GM19025 (cell line): ENCODE measurements around the gene DNAH17.

ENCODE experiments used
- ATAC-seq: cut with Tn5 transposase; IDR thresholded peaks from one replicate; pipeline ENCODE4 v1.9.1; 2021; ENCODE audit warnings: mild to moderate bottlenecking, low read depth, moderate library complexity; ENCODE audit not compliant: unreplicated experiment

Gene DNAH17

DNA sequence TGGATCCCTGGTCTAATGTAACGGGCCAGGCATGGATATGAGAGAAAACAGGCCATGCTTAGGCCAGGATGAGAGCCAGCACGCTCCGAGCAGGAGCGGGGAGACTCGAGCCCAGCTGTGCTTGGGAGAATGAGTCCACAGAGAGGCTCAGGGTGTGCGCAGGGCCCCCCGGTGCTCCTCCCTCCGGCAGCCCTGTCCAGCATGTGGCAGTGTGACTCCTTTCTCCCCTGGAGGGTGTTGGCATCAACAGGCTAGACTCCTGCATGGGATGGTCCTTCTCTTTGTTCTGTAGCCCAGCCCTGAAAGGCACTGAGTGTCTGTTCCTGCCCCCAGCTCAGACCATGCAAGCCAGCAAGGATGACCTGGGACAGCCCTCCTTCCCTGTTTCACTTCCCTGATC is 175.3 kb downstream of the DNAH17 start:
- ATAC-seq, result no peak

DNA sequence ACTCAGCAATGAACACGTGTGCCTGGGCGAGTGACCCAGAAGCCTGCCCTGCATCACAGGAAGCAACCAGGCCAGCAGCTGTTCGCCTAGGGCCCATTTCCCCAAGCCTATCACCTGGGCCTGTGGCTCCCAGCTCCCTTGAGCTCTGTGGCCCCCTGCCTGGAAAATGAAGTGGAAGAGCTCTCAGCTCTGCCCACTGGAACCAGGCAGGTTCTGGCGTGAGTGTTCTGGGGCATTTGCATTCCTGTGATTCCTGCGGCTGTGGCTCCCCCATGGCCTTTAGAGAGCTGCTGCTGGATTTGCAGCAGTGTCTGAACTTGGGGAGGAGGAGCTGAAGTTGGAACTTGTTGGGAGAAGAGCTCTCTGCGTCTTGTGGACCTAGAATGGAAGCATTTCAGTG is 175.9 kb downstream of the DNAH17 start:
- no peak for ATAC-seq

DNA sequence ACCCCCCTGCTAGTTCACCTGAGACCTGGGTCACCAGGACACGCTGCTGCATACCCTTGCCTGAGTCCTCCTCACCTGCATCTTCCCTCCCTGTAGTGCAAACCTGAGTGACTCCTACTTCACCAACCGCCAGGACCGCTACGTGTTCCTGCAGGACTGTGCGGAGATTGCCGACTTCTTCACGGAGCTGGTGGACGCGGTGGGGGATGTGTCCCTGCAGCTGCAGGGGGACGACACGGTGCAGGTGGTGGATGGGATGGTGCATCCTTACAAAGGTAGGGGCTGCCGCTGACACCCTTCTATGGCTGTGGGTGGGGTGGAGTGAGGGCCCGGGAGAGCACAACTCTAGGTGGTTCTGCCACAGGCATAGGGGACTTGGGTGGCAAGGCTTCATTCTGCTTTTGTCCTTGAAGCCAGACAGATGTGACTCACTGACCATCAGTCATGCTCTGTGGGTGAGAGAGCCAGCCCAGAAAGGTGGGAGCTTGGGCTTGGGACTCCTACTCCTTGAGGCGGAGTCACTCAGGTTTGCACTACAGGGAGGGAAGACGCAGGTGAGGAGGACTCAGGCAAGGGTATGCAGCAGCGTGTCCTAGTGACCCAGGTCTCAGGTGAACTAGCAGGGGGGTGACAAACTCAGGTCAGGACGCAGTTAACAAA is 176.5 kb downstream of the DNAH17 start:
- no peak for ATAC-seq

DNA sequence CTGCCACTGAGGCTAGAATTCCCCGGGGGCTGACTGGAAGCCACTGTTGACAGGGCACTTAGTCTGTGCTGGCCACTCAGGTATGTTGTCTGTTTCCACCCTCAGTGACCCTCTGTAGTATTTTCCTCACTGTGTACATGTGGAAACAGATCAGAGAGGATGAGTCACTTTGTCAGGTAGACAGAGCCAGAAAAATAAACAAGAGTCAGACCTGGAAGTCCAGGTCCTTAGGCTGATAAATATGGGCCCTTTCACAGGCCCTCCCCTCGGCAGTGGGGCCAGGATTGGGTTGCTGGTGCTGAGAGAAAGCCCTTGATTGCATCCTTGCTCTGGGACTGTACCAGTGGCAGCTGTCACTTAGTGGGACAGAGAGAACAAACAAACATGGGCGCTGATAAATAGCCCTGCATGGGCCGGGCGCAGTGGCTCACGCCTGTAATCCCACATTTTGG is 177.5 kb downstream of the DNAH17 start:
- no peak for ATAC-seq

DNA sequence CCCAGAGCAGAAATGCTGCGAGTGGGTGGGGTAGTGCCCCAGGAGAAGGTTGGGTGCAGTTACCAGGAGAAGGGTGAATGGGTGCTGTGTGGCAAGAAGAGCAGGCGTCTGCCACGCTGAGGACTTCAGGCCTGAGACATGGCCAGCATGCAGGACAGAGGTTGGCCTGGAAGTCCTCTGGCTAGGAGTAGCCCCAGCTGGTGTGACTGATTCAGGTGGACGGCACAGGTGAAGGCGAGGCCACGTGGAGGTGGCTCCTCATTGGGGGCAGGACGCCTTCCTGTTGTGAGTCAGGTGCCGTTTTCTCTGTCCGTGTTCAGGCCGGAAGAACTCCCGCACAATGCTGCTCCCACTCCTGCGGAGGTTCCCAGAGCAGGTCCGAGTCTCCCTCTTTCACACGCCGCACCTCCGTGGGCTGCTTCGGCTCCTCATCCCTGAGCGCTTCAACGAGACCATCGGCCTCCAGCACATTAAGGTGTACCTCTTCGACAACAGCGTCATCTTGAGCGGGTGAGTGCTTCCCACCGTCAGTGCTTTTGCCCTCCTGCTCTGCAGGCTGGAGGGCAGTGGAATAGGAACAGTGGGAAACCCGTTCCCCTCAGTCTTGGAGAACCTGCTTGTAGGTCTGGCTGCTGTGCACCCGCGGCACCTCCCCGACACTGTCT is 178.0 kb downstream of the DNAH17 start:
- no peak for ATAC-seq

DNA sequence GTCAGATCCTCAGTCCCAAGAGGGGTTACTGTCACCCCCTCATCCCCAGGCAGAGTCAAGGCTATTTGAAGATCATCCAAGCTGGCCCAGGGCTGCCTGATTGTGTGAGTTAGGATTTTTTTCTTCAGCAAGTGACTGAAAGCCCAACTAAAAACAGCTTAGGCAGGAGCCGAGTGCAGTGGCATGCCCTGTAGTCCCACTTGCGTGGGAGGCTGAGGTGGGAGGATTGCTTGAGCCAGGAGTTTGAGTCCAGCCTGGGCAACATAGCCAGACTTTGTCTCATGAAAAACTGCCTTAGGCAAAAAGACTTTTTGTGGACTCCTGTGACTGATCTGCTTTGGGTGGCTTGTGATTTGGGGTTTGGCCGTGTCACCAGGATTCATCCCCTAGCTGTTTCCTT is 178.8 kb downstream of the DNAH17 start:
- no peak for ATAC-seq

DNA sequence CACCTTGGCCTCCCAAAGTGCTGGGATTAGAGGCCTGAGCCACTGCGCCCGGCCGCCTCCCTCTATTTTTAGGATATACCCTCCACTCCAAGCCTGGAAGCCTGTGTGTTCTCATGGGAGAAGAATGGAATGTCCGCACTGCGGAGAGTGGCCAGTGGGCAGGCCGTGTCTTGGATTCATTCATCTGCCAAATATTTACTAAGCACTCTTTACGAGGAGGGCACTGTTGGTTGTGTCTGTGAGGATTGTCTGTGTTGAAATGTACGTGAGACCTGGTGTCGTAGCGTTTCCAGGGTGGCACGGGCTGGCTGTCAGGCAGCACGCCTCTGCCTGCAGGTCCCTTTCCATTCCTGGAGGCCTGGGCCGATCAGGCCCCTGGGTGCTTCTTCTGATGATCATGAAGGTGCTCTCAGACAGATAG is 179.5 kb downstream of the DNAH17 start:
- ATAC-seq, result no peak

DNA sequence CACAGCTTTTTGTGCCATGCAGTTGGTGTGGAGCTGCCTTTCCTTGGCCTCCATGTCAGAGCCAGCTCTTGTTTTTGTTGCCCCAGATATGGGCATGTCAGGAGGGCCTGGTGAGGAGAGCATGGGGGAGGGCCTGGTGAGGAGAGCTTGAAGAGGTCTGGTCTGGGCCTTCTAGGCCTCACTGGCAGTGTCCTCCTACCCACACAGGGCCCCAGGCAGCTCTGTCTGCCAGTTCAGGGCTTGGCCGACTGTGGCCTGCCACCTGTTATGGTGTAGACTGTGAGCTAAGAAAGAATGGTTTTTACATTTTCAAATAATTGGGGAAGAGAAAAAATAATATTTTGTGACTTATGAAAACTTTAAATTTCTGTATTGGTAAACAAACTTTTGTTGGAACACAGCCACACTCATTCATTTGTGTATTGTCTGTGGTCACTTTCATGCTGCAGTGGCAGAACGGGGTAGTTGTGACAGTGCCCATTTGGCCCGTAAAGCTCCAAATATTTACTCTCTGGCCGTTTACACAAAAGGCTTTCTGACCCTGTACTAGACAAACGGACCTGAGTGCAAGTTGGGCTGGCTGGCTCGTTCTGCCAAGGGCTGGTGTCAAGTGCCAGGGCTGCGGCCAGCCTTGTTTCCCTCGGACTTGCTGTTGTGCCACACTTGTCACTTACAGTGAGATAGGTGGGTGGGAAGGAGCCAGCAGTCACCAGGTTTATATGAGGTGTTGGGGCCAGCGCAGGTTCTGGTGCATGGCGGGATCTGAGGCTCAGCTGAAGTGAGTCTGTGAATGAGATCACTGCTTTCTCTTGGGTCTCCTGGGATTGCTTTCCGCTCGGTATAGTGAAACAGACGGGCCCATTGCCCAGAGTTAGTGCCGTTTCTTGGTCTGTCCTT is 180.5 kb downstream of the DNAH17 start:
- no peak for ATAC-seq

DNA sequence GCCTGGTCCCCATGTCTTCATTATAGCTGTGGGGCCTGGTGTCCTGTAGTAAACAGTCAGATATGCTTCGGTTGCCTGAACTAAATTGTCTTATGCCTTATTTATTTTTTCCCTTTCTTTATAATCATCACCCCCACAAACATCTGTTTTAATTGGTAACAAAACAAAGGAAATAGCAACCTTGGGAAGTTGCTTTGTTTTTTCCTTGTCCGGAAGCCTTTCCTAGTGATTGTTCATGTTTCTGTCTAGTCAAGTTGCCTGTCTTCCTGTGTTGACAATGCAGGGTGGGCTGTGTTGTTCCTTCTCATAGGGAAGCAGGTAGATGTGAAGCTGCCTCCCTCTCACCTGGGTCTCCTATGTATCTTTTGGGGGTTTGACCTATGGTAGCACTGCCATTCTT is 182.0 kb downstream of the DNAH17 start:
- ATAC-seq, result no peak

DNA sequence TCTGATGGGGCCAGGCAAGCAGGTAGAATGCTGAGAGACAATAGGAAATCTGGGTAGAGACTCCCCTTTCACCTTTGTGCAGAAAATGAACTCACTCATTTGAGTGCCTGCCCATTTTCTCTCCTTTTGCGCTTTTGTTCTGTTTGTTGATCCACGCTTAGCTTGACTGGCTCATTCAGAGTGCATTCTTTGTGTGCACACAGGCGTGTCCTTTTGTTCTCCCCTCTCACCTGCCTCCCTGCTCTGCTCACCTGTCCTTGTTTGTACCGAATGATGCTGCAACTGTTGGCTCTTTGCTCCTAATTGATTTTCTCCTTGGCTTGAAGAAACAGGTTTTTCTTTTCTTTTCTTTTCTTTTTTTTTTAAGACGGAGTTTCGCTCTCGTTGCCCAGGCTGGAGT is 183.0 kb downstream of the DNAH17 start:
- ATAC-seq, result no peak

DNA sequence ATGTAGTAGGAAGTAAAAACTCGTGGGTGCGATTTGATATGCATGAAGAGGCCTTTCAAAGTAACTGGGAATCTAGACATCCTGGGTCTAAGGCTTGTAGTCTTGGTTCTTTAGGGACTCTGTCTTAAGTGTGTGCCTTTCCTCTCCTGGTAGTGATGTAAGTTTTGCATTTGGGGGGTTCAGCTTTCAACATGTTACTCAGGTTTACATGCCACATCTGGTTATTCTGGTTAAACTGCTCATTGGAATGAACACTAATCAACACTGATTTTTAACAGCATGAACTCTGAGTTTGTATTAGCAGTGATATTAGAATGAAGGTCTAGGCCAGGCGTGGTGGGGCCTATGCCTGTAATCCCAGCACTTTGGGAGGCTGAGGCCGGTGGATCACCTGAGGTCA is 183.6 kb downstream of the DNAH17 start:
- ATAC-seq, result no peak

DNA sequence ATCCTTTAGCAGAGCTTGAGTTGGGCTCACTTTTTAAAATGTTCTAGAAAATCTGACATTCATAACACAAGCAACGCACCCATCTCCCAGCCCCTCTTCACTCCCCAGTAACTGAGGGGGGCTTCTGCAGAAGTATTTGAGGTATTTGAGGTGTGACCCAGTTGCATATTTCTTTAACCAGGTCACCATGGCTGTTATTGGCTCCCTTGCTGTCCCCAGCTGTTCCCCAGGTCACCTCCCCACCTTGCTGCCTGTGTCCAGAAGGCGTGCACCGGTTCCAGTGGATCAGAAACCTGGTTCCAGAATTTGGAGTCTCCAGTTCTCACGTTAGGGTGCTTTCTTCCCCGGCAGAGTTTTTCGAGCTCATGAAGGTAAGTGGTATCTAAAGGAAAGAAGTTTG is 184.9 kb downstream of the DNAH17 start:
- no peak for ATAC-seq

DNA sequence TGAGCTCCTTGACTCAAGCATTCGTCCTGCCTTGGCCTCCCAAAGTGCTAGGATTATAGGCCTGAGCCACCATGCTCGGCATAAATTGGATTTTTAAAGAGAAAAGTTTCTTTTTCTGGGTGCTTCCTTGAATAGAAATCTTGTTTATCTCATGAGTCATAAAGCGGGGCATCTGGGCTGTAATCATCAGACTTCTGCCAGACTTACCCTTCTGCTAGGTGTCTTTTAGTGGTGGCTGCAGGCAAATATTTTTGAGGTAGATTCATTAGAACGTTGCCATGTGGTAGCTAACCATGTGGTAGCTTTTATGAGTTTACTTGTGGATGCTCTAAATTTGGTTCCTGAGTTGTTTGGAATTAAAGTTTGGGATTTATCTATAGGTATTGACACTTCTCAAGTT is 185.4 kb downstream of the DNAH17 start:
- no peak for ATAC-seq

DNA sequence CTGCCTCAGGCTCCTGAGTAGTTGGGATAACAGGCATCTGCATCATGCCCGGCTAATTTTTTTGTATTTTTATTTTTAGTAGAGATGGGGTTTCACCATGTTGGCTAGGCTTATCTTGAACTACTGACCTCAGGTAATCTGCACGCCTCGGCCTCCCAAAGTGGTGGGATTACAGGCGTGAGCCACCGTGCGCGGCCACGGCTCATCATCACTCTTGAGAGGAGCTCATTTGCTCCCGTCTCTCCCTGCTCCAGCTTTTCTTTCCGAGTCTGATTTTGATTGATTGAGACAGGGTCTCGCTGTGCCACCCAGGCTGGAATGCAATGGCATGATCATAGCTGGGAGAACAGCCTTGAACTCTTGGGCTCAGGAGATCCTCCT is 186.2 kb downstream of the DNAH17 start:
- ATAC-seq, result no peak

DNA sequence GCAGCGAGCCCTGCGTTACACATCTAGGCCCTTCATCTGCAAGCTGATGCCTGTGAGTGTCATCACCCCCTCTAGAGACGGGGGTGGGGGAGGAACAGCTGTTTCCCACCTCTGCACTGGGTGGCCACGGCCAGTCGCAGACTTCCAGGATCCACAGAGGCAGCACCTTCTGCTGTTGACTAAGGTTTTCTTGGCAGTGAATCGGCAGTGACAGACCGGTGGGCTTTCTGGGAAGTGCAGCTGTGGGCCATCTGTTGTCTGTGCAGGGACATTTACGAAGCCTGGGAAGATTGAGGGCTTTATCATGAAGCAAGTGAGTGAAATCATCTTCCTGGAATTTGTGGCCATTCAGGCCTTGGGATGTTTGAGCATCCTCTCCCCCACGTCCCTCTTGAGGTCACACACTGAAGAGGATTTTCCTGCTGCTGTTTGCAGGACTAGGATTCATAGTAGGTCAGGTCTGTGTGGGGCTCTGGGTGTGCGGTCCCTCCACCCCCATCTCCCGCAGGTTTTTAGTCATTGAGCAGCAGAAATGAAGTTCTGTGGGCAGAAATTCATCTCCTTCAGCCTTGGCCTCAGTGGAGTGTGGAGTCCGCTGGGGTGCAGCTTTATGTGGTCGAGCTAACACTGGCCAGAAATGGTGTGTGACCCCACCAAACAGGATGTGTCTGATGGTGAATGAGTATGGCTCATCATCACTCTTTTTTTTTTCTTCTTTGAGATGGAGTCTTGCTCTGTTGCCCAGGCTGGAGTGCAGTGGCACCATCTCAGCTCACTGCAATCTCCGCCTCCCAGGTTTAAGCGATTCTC is 186.8 kb downstream of the DNAH17 start:
- ATAC-seq, result no peak

DNA sequence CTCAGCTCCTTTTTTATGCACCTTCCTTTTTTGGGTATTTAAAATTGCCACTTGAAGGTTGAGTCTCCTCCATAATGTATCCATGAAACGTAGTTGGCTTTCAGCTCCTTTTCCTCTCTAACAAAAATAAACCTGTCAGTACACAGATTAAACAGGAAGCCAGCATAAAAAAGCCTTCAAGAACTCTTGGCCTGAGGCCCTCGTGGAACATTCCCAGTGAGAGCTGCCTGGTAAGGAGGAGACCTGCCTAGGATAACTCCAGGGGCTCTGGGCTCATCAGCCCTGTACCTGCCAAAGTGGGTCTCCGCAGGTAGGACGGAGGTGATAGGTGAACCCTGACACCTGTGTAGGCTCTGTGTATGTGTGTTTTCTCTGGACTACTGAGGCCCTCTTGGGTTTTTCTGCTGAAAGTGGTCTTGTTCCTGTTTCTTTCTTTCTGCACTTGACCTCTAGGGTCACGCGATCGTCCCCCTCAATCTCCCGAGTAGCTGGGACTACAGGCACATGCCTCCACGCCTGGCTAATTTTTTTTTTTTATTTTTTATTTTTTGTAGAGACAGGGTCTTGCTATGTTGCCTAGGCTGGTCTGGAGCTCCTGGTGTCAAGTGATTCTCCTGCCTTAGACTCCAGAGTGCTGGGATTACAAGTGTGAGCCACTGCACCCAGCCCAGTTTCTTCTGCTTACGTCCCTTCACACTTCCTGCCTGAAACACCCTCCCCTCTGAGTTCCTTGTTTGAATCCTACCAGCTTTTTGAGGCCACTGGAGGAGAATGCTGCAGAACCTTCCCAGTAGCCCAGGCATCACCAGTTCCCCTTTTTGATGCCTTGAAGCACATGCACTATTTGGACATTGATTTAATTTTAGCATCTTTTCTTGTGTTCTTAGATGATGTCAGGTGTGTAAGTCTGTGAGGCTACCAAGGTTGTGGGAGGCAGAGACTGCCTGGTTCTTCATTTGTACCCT is 188.9 kb downstream of the DNAH17 start:
- ATAC-seq, result no peak

DNA sequence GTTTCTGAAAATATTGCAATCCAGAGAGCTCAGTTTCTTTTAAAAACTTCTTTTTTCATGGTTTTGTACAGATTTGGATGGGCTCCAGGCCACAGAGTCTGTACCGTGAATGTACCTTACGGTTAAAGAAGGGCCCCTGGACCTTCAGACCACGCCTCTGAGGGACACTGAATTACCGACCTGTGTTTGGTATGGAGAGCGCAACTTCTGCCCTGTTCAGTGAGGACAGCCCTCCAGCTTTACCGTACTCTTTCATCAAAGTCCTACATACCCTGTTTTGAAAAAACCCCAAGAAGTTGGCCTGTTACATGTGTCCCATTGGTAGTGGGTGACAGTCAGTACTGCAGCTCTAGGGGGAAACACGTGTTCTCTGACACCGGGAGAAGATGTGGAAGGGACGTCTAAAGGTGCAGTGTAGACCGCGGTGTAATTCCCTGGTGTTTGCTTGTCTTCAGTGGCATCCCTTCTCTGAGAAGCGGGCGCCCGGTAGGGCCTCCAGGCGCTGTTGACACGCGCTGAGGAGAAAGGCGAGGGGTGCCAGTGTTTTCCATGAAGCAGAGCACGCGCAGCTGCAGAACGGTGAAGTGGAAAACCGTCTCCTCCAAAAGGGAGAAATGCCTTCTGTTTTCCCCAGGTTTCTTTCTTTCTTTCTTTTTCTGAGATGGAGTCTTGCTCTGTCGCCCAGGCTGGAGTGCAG is 192.6 kb downstream of the DNAH17 start:
- ATAC-seq, result no peak

DNA sequence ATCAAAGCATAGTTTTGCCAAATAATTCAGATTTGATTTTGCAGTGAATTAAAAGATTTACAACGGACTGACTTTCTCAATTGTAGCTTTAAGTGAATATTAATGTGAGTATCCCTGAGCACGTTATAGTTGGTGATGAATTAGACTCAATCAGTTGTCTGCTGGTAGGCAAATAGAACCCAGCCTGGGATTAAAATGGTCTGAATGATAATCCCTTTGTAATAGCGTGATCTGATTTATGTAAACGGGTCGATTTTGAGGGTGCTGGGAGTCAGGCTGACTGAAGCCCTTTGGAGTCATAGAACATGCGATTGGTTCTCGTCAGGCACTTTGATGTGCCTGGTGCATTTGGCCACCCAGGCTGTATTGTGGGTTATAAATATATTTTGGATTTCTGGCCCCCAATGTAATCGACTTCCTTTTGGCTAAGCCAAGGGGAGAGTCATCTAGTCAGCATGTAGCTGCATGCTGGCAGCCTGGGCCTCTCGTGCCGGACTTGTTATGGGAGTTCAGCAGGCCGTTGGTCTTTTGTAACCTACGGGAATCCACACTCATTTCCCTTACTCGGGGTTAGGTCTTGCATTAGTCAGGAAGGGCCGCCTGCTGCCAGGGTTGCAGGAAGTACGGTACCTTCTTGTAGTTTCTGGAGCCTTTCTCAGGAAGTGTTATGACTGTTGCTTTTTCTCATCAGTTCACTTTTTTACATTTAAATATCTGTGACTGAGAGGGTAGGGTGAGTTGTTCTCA is 193.3 kb downstream of the DNAH17 start:
- ATAC-seq, result no peak
